HepG2 (cell line): ENCODE results near the gene SYNJ2. TPM values are rescaled to one million over a fixed set of nuclear protein-coding genes. Genes with fewer than 3 reads are reported as not detected.

Experiments
- ATAC-seq: fragments of 200-7000 bp; cut with Tn5 transposase; 3 replicates; pipeline ENCODE4 v1.9.1; 2020; ENCODE audit warnings: mild to moderate bottlenecking, moderate library complexity
- BruUV-seq: library from RNA; stranded (reverse); fragments of 400-500 nt; replicated peaks from 2 replicates; lab custom pipeline; 2021; lab: Mats Ljungman, UMichigan
- CTCF ChIA-PET: fragments of 300-600 bp; formaldehyde crosslinking; extraction: SDS; loops from one replicate; lab custom pipeline; 2021; ENCODE audit warnings: low total read pairs, inconsistent platforms, low intra/inter-chr PET ratio; lab: Yijun Ruan, JAX
- POLR2A ChIA-PET: fragments of 350-600 bp; sonication (Branson Sonifier 250); formaldehyde crosslinking; loops from one replicate; lab custom pipeline; 2020; ENCODE audit warnings: antibody characterized with exemption, inconsistent platforms; lab: Yijun Ruan, JAX
- DNase-seq: peaks from one replicate; pipeline ENCODE4 v3.0.0-alpha.2; 2015; ENCODE audit warnings: low spot score
- FAIRE-seq: peaks from 3 replicates; lab custom pipeline; 2011; peaks lifted over from hg19 to GRCh38; lab: Jason Lieb, UNC
- H2AFZ ChIP-seq: one replicate; pipeline ENCODE4 v1.6.1; 2011; ENCODE audit warnings: low read length, inconsistent platforms
- H3K27ac ChIP-seq: fragments of 300-600 bp; 3 replicates; pipeline ENCODE4 v1.8.0; 2011; ENCODE audit warnings: mixed run types, mild to moderate bottlenecking, mixed read lengths, low read length, inconsistent platforms; ENCODE audit not compliant: insufficient read depth; ENCODE audit errors: extremely low read length
- H3K27me3 ChIP-seq, 2 experiments: fragments of 200-600 bp in 1 of 2; 2 replicates in 1 of 2; 3 replicates in 1 of 2; pipeline versions ENCODE4 v1.6.0 to v1.8.0; 2011; ENCODE audit warnings: low read length in 2 of 2, mild to moderate bottlenecking in 2 of 2, moderate library complexity in 2 of 2, inconsistent platforms in 1 of 2; ENCODE audit not compliant: insufficient read depth in 2 of 2, control insufficient read depth in 1 of 2
- H3K36me3 ChIP-seq, 2 experiments: fragments of 200-600 bp in 1 of 2; replicated peaks in 1 of 2; 2 replicates in 1 of 2; 3 replicates in 1 of 2; pipeline versions ENCODE4 v1.5.1 to v1.8.0; 2011; ENCODE audit warnings: low read length in 2 of 2, inconsistent platforms in 1 of 2; ENCODE audit not compliant: insufficient read depth in 2 of 2, control insufficient read depth in 1 of 2
- H3K4me1 ChIP-seq: 2 replicates; pipeline ENCODE4 v1.5.1; 2012; ENCODE audit warnings: low read length, inconsistent platforms; ENCODE audit not compliant: insufficient read depth
- H3K4me2 ChIP-seq: 2 replicates; pipeline ENCODE4 v1.6.0; 2011; ENCODE audit warnings: low read depth, low read length, inconsistent platforms
- H3K4me3 ChIP-seq, 3 experiments: fragments of 200-600 bp in 1 of 3; sonication (generic), shearing (Covaris generic) in 1 of 3; replicated peaks in 1 of 3; 2 replicates each; pipeline ENCODE4 v1.5.1; 2011 to 2016; ENCODE audit warnings: low read length in 3 of 3, inconsistent platforms in 2 of 3, low read depth in 2 of 3, mild to moderate bottlenecking in 2 of 3, control low read depth in 1 of 3, mixed read lengths in 1 of 3; ENCODE audit not compliant: insufficient read depth in 1 of 3
- H3K79me2 ChIP-seq: one replicate; pipeline ENCODE4 v1.6.1; 2011; ENCODE audit warnings: low read length, inconsistent platforms; ENCODE audit not compliant: insufficient read depth
- H3K9ac ChIP-seq: 2 replicates; pipeline ENCODE4 v1.6.0; 2011; ENCODE audit warnings: mild to moderate bottlenecking, low read depth, low read length, inconsistent platforms; ENCODE audit not compliant: insufficient read depth
- H3K9me3 ChIP-seq: 2 replicates; pipeline ENCODE4 v1.5.1; 2012; ENCODE audit warnings: mild to moderate bottlenecking, low read length
- H4K20me1 ChIP-seq: 2 replicates; pipeline ENCODE4 v1.6.0; 2011; ENCODE audit warnings: inconsistent platforms, mild to moderate bottlenecking, low read length, moderate library complexity; ENCODE audit not compliant: insufficient read depth
- ZBTB21 ChIP-seq: sonication (generic); formaldehyde crosslinking; IDR thresholded peaks from 2 replicates; pipeline ENCODE4 v1.4.0; 2020; ENCODE audit warnings: missing genetic modification reagents
- ZNF274 ChIP-seq: sonication (generic); formaldehyde crosslinking; IDR thresholded peaks from 2 replicates; pipeline ENCODE4 v1.5.1; 2020; ENCODE audit warnings: mild to moderate bottlenecking, missing genetic modification reagents
- ZNF329 ChIP-seq: sonication (generic); formaldehyde crosslinking; IDR thresholded peaks from 2 replicates; pipeline ENCODE4 v1.9.0; 2021; ENCODE audit warnings: low read depth, mild to moderate bottlenecking, missing genetic modification reagents
- ZNF547 ChIP-seq: sonication (generic); formaldehyde crosslinking; IDR thresholded peaks from 2 replicates; pipeline ENCODE4 v1.5.1; 2020; ENCODE audit warnings: mild to moderate bottlenecking, missing genetic modification reagents
- WGBS: methylation state at CpG from one replicate; pipeline ENCODE4 v1.1.6; 2017; ENCODE audit warnings: low lambda C conversion rate; 5-methylcytosine and 5-hydroxymethylcytosine counted together
- in situ Hi-C: cut with HindIII; loops from 2 replicates; pipeline ENCODE4 v1.10.0; 2017; ENCODE audit warnings: low pct_unique_long_range_greater_than_20kb; ENCODE audit not compliant: extremely low pct_ligation_motif_present
- intact Hi-C: fragments of 100-400 bp; cut with micrococcal nuclease; formaldehyde crosslinking; loops from one replicate; pipeline ENCODE4 v1.10.0; 2022; ENCODE audit not compliant: unreplicated experiment
- polyA plus RNA-seq, 8 experiments: library from polyadenylated mRNA; depleted of rRNA in 3 of 8; stranded (reverse) in 7 of 8; unstranded in 1 of 8; fragments of >200 nt; fragmentation: Illumina TruSeq in 4 of 8; extraction: Trizol in 4 of 8; gene quantifications; 2 replicates each; pipeline versions ENCODE4 v1.2.1 to v1.2.3, GENCODE V29; 2011 to 2016; ENCODE audit warnings: low read depth in 4 of 8, missing spikeins in 1 of 8, mixed read lengths in 1 of 8; ENCODE audit not compliant: insufficient read depth in 1 of 8
- total RNA-seq, 5 experiments: library from RNA; depleted of rRNA; stranded (reverse); fragments of >200 nt; fragmentation: Illumina TruSeq; extraction: Trizol; gene quantifications; 2 replicates each; pipeline ENCODE4 v1.2.3, GENCODE V29; 2016; ENCODE audit warnings: low read depth in 1 of 5
- TF ChIP-seq, protein P1 (sequence below): sonication (generic); formaldehyde crosslinking; IDR thresholded peaks from 2 replicates; pipeline ENCODE4 v1.8.1; 2022; ENCODE audit warnings: low read depth, mild to moderate bottlenecking, missing genetic modification reagents
- TF ChIP-seq, protein P2 (sequence below), 2 experiments: IDR thresholded peaks; 2 replicates each; pipeline ENCODE4 v1.6.1; 2011 to 2012; ENCODE audit warnings: low read length in 2 of 2, borderline replicate concordance in 1 of 2, low read depth in 1 of 2, mild to moderate bottlenecking in 1 of 2, moderate library complexity in 1 of 2

The SYNJ2 gene
- total and polyA plus RNA-seq, 2 of the 13 experiments (the other 11 are each of a cell fraction or from before 2014, with no cell fraction given): 39.1 to 57.6 TPM

DNA sequence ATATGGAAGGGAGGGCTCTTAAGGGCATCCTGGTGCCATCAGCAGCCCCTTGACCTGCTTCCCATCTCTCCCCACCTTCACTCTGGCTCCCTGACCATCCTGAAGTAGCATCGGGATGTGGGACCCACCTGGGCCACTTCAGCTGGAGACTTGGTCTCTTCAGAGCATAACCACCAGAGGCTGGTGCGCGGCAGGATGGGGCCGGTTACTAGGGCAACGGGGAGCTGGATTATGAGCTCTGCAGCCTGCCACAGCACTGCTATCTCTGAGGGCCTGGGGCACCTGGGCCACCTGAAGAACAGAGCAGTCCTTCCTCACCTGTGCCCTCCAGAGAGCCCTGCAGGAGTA is 79.7 kb downstream of the SYNJ2 start:
- CTCF ChIA-PET: no interaction called here

More for the DNA sequence above, 79.7 kb downstream of the SYNJ2 start:
- H3K9ac ChIP-seq: no peak overlapping the region
- no peak for FAIRE-seq
- H3K36me3 ChIP-seq: peaks cover 59 to 92% of the 10 kb centered on the region in 2 experiments
- H3K4me1 ChIP-seq: peaks cover 8% of the 10 kb centered on the region; the same call in 1 of the 2 replicates
- POLR2A ChIA-PET: interaction anchor here (1.4 to 2.1 kb wide), 2 partner anchors 47 to 50 kb away, joined by 4 read pairs; no protein-coding TSS in a partner anchor
- no peak for DNase-seq
- ATAC-seq: peak; percentile 3
- TF ChIP-seq, protein P1, sequence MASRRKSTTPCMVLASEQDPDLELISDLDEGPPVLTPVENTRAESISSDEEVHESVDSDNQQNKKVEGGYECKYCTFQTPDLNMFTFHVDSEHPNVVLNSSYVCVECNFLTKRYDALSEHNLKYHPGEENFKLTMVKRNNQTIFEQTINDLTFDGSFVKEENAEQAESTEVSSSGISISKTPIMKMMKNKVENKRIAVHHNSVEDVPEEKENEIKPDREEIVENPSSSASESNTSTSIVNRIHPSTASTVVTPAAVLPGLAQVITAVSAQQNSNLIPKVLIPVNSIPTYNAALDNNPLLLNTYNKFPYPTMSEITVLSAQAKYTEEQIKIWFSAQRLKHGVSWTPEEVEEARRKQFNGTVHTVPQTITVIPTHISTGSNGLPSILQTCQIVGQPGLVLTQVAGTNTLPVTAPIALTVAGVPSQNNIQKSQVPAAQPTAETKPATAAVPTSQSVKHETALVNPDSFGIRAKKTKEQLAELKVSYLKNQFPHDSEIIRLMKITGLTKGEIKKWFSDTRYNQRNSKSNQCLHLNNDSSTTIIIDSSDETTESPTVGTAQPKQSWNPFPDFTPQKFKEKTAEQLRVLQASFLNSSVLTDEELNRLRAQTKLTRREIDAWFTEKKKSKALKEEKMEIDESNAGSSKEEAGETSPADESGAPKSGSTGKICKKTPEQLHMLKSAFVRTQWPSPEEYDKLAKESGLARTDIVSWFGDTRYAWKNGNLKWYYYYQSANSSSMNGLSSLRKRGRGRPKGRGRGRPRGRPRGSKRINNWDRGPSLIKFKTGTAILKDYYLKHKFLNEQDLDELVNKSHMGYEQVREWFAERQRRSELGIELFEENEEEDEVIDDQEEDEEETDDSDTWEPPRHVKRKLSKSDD: no peak
- TF ChIP-seq ZNF329 (CRISPR knock-in tag): no peak
- TF ChIP-seq, protein P2, sequence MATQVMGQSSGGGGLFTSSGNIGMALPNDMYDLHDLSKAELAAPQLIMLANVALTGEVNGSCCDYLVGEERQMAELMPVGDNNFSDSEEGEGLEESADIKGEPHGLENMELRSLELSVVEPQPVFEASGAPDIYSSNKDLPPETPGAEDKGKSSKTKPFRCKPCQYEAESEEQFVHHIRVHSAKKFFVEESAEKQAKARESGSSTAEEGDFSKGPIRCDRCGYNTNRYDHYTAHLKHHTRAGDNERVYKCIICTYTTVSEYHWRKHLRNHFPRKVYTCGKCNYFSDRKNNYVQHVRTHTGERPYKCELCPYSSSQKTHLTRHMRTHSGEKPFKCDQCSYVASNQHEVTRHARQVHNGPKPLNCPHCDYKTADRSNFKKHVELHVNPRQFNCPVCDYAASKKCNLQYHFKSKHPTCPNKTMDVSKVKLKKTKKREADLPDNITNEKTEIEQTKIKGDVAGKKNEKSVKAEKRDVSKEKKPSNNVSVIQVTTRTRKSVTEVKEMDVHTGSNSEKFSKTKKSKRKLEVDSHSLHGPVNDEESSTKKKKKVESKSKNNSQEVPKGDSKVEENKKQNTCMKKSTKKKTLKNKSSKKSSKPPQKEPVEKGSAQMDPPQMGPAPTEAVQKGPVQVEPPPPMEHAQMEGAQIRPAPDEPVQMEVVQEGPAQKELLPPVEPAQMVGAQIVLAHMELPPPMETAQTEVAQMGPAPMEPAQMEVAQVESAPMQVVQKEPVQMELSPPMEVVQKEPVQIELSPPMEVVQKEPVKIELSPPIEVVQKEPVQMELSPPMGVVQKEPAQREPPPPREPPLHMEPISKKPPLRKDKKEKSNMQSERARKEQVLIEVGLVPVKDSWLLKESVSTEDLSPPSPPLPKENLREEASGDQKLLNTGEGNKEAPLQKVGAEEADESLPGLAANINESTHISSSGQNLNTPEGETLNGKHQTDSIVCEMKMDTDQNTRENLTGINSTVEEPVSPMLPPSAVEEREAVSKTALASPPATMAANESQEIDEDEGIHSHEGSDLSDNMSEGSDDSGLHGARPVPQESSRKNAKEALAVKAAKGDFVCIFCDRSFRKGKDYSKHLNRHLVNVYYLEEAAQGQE (IDR thresholded peaks at IDR 0.05; ENCODE audit: borderline replicate concordance in 1 of 2, low read depth in 1 of 2, low read length in 2 of 2): no peak
- TF ChIP-seq ZNF547 (CRISPR knock-in tag): no peak
- 0 out of 2 replicates have a peak, but pooled peaks have one; percentile 27 for TF ChIP-seq ZNF274 (CRISPR knock-in tag)
- TF ChIP-seq ZBTB21 (CRISPR knock-in tag): no peak
- TF ChIP-seq, all 625 proteins: peak for 1
- no peak overlapping the region for H3K4me3 ChIP-seq
- intact Hi-C loops: no loop called here
- 84% methylated on average over 5 of the region's 5 CpGs for WGBS
- BruUV-seq: no TSS peak
- no peaks in the 10 kb centered on the region for H3K9me3 ChIP-seq
- no peak overlapping the region for H3K4me2 ChIP-seq
- H4K20me1 ChIP-seq: peaks cover 3% of the 10 kb centered on the region; the same call in 1 of the 2 replicates
- no peak overlapping the region for H2AFZ ChIP-seq
- no peaks in the 10 kb centered on the region for H3K27me3 ChIP-seq
- no peak overlapping the region for H3K27ac ChIP-seq
- in situ Hi-C loops: no loop called here
- no peaks in the 10 kb centered on the region for H3K79me2 ChIP-seq
